Lower leg skin (tissue), 3 donors: ENCODE data around the gene USP43.

Experiments used
- CTCF ChIP-seq, 3 donors: fragments of 450-650 bp; IDR thresholded peaks; one replicate each; pipeline ENCODE4 v1.5.1; 2016; ENCODE audit warnings: antibody characterized with exemption in 3 of 3, mild to moderate bottlenecking in 3 of 3, moderate library complexity in 2 of 3
- POLR2A ChIP-seq, 2 donors: fragments of 450-650 bp; IDR thresholded peaks; one replicate each; pipeline ENCODE4 v1.6.1; 2016 to 2017; ENCODE audit warnings: antibody characterized with exemption in 2 of 2, mild to moderate bottlenecking in 1 of 2, moderate library complexity in 1 of 2

GRCh38 chr17:9672266-9672665 is 26.9 kb downstream of the USP43 start:
- TF ChIP-seq CTCF (IDR thresholded peaks at IDR 0.05) (no peak), POLR2A (IDR thresholded peaks at IDR 0.05) (no peak)
